LoVo (cell line): ENCODE measurements around the gene KAT6B.
A peak's percentile ranks its signal among the peaks of the same experiment; 100 is the strongest.
"Not testable (repeated sequence)": the region's sequence is repeated elsewhere in the genome, so short reads cannot be mapped to it uniquely, and the experiment has no call there.

Experiments used
- DNase-seq: peaks from one replicate; pipeline ENCODE4 v3.0.0-alpha.2; 2016; ENCODE audit warnings: low spot score

The KAT6B gene

GRCh38 chr10:74890460-74890859, 64.1 kb downstream of the KAT6B start:
- DNase-seq: no peak

DNA sequence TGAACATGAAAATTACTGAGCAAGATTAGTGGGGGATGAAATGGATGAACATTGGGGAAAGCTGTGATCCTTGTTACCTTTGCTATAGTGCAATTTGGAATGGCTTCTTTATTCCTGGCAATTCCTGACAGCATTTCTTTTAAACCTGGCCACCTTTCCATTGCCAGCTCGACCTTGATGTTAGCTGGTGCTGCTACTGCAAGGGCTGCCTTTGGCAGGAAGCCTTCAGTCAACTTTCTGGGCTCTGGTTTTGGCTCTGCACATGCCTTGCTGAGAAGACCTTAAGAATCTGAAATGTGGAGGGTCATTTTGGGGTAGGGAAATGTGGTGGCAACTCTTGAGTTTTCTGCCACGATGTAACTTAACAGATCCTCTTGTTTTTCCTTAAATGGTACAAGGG, 64.7 kb downstream of the KAT6B start:
- DNase-seq: no peak

DNA sequence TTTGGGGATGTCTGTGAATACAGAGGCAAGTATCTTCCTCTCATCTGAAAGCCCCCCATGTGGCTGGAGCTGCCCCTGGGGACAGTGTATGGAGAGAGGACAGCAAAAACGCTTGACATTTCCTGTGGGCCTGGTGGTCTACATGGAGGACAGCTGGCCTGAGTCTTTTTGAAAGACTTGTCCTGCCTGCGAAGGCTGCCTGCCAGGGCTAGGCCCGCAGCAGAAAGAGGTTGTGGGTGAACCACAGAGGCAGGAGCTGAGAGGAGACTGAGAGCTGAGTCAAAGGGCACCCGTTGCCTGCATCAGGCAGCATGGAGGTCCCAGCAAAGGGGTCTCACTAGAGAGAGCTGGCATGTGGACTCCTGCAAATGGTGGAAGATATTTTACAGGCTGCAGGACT, 66.4 kb downstream of the KAT6B start:
- DNase-seq: no peak

DNA sequence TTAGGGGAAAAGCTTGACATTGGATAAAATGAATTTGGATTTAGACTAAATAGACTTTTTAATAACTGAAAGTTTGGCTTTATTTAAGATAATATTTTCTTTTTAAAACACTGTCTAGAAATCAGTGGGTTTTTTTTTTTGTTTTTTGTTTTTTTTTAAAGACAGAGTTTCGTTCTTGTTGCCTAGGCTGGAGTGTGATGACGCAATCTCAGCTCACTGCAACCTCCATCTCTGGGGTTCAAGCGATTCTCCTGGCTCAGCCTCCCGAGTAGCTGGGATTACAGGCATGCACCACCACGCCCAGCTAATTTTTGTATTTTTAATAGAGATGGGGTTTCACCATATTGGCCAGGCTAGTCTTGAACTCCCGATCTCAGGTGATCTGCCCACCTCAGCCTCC, 66.9 kb downstream of the KAT6B start:
- not testable (repeated sequence) for DNase-seq

DNA sequence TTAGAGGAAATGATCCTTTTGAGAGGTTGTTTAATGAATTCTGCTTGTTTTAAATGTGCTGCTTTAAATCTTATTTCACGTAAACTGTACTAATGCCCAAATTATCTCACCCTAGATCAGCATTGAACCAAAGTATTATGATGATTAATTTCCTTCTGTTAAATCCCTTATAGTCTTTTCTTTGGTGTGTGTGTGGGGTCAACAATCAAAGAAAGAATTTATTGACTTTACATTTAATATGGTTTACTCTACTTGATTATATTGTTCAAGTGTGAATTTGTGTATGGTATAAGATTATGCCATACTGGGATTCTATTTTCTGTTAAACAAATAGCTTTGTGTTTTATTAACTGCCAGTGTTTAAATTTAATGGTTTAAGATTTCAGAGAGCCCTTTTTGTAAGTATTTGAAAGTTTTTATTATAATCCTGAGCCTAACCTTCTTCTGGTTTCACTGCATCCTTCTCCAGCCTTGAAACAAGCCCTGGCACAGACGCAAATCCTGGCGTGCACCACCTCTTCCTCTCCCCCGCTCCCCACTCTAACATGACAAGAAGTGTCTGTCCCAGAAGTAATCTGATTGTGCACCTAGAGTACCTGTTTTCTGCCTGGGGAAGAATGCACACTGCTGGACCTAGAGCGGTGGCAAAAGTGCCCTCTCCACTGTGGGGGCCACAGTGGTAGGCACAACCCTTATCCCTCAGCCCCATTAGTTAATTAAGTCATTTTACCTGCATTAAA, 70.6 kb downstream of the KAT6B start:
- no peak for DNase-seq

GRCh38 chr10:74898201-74898976, 72.0 kb downstream of the KAT6B start:
- no peak for DNase-seq

GRCh38 chr10:74900297-74900696, 73.9 kb downstream of the KAT6B start:
- no peak for DNase-seq

DNA sequence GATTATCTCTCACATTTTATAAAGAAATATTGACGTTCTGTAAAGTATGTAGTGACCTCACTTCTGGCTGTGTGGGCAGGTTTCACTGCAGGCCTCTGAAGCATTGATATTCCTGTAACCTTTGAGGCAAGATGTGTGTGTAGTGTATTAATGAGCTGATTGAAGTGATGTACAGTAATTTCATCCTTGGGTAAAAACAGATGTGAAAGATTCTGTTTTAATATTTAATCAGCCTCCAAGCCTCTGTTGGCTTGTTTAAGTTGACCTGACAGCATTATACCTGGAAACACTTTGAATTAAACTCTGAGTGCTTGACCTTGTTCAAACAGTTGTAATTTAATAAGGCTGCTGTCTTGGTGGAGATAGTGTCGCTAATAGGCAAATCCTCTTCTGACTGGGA, 74.9 kb downstream of the KAT6B start:
- DNase-seq: no peak

DNA sequence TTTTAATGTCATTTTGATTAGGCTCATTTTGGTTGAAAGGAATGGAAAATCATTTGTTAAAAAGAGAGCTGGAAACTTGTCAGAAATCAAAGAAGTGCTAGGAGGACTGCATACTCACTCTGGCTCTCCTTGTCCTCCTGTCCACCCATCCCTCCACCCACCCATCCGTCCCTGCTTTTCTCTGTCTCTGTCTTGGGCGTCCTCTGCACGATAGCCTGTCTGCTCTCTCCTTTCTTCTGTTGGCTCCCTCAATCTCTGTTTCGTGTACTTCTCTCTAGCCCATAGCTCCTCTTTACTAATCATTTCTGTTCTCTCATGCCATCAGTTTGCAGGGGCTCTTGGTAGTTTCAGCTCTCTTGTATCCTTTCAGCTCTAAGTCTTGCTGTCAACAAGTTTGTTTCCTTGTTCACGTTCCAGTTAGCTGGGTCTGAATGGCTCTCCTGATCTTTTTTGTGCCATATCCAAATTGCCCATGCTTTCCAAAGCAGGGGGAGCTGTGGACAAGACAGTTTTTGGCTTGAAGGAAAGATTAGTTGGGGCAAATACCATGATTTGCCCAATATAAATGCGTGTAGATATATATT, 75.6 kb downstream of the KAT6B start:
- DNase-seq: no peak

- no peak for DNase-seq
These were observed 77.1 kb downstream of the KAT6B start for GRCh38 chr10:74903491-74903890.

- DNase-seq: no peak
These were observed 80.3 kb downstream of the KAT6B start for GRCh38 chr10:74906611-74907198.

- peak; percentile 32 for DNase-seq
These were observed 83.3 kb downstream of the KAT6B start for GRCh38 chr10:74909670-74910069.

DNA sequence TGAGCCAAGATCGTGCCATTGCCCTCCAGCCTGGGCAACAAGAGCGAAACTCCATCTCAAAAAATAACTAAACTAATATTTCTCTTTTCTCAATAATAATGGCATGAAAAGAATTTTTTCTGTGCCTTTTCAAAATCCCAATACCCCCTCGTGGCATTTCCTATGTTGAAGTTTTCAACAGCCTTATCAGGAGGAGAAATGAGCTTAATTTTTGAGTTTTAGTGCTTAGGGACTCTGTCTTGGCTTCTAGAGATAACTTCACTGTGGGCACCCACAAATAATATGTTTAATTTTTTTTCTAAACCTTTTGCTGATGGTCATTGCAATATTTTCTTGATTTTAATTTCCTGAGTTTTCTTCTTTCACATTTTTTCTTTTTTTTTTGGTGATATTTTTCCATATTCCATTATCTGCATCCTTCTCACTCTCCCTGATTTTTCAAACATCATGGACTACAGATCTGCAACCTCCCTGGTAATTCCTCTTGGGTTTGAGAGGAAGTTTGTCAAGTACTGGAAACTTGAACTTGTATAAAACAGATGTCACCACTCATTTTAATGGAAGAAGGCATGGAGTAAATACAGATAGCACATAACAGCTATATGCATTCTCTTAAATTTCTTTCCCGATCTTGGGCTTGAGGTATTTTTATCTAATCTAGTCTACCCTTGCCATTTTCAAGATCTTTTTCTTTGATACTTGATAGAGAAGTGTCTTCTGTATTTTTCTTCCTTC, 84.0 kb downstream of the KAT6B start:
- DNase-seq: no peak

DNA sequence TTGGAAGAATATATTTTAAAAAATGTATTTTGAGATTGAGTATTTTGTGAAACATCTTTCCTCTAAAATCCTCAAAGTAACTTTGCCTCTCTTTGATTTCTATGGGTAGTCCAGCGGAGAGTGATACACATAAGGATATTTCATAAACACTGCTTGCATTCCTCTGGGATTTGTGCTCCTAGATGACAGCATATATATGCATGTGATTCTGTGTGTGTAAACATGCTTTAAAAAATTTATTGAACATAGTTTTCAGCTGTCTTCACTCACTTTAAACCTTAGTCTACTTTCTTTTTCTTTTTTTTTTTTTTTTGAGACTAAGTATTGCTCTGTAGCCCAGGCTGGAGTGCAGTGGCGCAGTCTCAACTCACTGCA, 84.6 kb downstream of the KAT6B start:
- no peak for DNase-seq

GRCh38 chr10:74912182-74912581, 85.8 kb downstream of the KAT6B start:
- DNase-seq: no peak

- DNase-seq: no peak
These were observed 86.3 kb downstream of the KAT6B start for GRCh38 chr10:74912682-74913081.

DNA sequence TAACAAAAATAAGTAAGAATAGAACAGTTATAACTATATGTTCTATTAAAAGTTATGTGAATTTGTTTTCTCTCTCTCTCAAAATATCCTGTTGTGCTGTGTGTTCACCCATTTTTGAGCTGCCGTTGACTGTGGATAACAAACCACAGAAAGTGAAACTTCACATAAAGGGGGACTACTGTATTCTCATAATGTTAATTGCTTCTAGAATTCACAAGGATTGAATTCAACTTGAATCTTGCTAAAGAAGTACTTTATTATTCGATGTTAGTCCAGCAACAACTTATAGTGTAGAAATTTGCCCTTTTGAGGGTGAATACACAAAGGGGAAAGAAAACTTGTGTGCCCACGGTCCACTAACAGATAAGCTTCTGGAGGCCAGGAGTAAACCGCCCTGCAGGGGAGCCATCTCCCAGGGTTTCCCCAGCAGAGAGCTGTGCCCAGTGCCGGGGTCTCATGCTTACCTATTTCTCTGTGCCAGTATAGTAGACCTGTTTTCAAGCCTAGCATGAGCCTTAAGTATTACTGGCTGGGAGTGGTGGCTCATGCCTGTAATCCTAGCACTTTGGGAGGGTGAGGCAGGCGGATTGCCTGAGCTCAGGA, 87.1 kb downstream of the KAT6B start:
- DNase-seq: no peak

DNA sequence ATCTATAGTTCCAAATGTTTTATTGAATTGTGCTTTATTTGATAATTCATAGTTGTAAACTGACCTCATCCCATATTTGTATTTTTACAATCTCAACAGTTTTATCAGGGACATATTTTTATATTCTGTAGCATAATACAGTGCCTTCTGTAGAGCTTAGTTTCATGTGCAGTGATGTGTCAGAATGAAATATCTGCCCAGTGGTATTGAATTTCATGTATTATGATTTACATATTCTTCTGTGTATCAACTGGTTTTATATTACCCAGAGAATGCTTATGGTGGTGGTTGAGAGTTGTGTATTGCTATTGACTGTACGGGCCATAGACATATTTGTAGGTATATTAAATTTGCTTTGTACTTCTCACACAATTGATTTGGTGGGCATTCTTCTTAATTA, 89.9 kb downstream of the KAT6B start:
- DNase-seq: no peak

GRCh38 chr10:74917481-74918077, 91.2 kb downstream of the KAT6B start:
- DNase-seq: peak; percentile 63

DNA sequence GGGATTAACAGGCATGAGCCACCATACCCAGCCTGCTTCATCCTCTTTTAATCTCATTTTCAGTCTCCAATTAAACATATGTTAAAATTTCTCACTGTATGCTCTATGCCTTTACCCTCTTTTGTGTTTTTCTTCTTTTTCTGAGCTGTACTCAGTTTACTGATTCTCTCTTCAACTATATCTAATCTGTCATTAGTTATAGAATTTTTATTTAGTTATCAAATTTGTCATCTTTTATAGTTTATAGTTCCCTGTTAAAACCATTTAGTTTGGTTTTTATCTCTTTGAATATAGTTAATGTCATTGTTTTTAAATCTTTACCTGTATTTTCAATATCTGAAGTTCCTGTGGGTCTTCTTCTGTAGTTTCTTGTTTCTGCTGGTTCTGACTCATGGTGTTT, 93.3 kb downstream of the KAT6B start:
- DNase-seq: no peak

DNA sequence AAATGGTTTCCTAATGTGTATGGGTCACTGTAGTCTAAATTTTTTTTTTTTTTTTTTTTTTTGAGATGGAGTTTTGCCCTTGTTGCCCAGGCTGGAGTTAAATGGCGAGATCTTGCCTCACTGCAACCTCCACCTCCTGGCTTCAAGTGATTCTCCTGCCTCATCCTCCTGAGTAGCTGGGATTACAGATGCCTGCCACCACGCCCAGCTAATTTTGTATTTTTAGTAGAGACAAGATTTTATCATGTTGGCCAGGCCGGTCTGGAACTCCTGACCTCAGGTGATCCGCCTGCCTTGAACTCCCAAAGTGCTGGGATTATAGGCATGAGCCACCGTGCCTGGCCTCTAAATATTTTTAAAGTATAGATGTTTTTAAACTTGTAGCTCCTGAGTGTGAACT, 94.7 kb downstream of the KAT6B start:
- DNase-seq: not testable (repeated sequence)
